ENCODE measurements around the gene CDH4. TPM values are rescaled to one million over a fixed set of nuclear protein-coding genes. Genes with fewer than 3 reads are reported as not detected.

The CDH4 gene
- total RNA-seq, 2 experiments from 2014 or later: 0.11 to 0.18 TPM

GRCh38 chr20:61916318-61916891 is 664.3 kb downstream of the CDH4 start:
- no peak overlapping the region for H3K4me3 Mint-ChIP-seq
- H3K27me3 Mint-ChIP-seq: peaks cover 2% of the 10 kb centered on the region
- intact Hi-C loops (cut with micrococcal nuclease): no loop called here
- CTCF ChIA-PET: interaction anchor here (0.7 kb wide), 1 partner anchor 20 kb away, joined by 3 read pairs; no protein-coding TSS in a partner anchor
- H3K27ac Mint-ChIP-seq: no peak overlapping the region
- TF ChIP-seq CTCF (IDR thresholded peaks at IDR 0.05): no peak
- no peaks in the 10 kb centered on the region for H3K4me1 Mint-ChIP-seq (ENCODE audit: low read depth)
- no peaks in the 10 kb centered on the region for H3K36me3 Mint-ChIP-seq (ENCODE audit: low read depth)
- POLR2A ChIA-PET: no interaction called here
- ATAC-seq (no peak), DNase-seq (no peak)
- no peaks in the 10 kb centered on the region for H3K9me3 Mint-ChIP-seq

GRCh38 chr20:61917474-61918145 is 665.5 kb downstream of the CDH4 start:
- ATAC-seq: no peak
- H3K4me3 Mint-ChIP-seq: no peak overlapping the region
- H3K27me3 Mint-ChIP-seq: peaks cover 2% of the 10 kb centered on the region
- H3K27ac Mint-ChIP-seq: no peak overlapping the region
- ChIA-PET POLR2A (no interaction called here), CTCF (no interaction called here)
- intact Hi-C loops (cut with micrococcal nuclease): no loop called here
- no peak for TF ChIP-seq CTCF (IDR thresholded peaks at IDR 0.05)
- H3K36me3 Mint-ChIP-seq (ENCODE audit: low read depth): no peaks in the 10 kb centered on the region
- H3K4me1 Mint-ChIP-seq (ENCODE audit: low read depth): no peaks in the 10 kb centered on the region
- no peaks in the 10 kb centered on the region for H3K9me3 Mint-ChIP-seq
- no peak for DNase-seq

GRCh38 chr20:61918548-61918947 is 666.5 kb downstream of the CDH4 start:
- ChIA-PET CTCF (no interaction called here), POLR2A (no interaction called here)
- no peak for ATAC-seq
- Mint-ChIP-seq H3K27me3 (peaks cover 2% of the 10 kb centered on the region), H3K4me1 (ENCODE audit: low read depth) (no peaks in the 10 kb centered on the region), H3K27ac (no peak overlapping the region), H3K4me3 (no peak overlapping the region), H3K36me3 (ENCODE audit: low read depth) (no peaks in the 10 kb centered on the region), H3K9me3 (no peaks in the 10 kb centered on the region)
- no peak for DNase-seq
- TF ChIP-seq CTCF (IDR thresholded peaks at IDR 0.05): no peak
- intact Hi-C loops (cut with micrococcal nuclease): no loop called here

GRCh38 chr20:61919239-61919638 is 667.2 kb downstream of the CDH4 start:
- intact Hi-C loops (cut with micrococcal nuclease): no loop called here

More at GRCh38 chr20:61919239-61919638, 667.2 kb downstream of the CDH4 start:
- no peaks in the 10 kb centered on the region for H3K4me1 Mint-ChIP-seq (ENCODE audit: low read depth)
- H3K4me3 Mint-ChIP-seq: no peak overlapping the region
- DNase-seq (no peak), ATAC-seq (no peak)
- H3K9me3 Mint-ChIP-seq: no peaks in the 10 kb centered on the region
- CTCF ChIA-PET: no interaction called here
- no peak overlapping the region for H3K27ac Mint-ChIP-seq
- no peak for TF ChIP-seq CTCF (IDR thresholded peaks at IDR 0.05)
- H3K36me3 Mint-ChIP-seq (ENCODE audit: low read depth): no peaks in the 10 kb centered on the region
- POLR2A ChIA-PET: no interaction called here
- H3K27me3 Mint-ChIP-seq: peaks cover 2% of the 10 kb centered on the region
